Loucy (cell line): ENCODE results near the gene LEF1.

Source experiments
- H2AFZ ChIP-seq: fragments of 200-600 bp; sonication (generic); 2 replicates; pipeline ENCODE4 v1.6.0; 2016; ENCODE audit warnings: antibody characterized with exemption, mild to moderate bottlenecking, low read length, moderate library complexity
- H3F3A ChIP-seq: fragments of 200-600 bp; 2 replicates; pipeline ENCODE4 v1.6.0; 2016; ENCODE audit warnings: antibody characterized with exemption, low read depth, mild to moderate bottlenecking
- H3K27me3 ChIP-seq: fragments of 200-600 bp; sonication (generic); 2 replicates; pipeline ENCODE4 v1.6.1; 2014; ENCODE audit warnings: low read length, mild to moderate bottlenecking; ENCODE audit not compliant: insufficient read depth, poor library complexity, severe bottlenecking
- H3K36me3 ChIP-seq: fragments of 200-600 bp; sonication (generic); 2 replicates; pipeline ENCODE4 v1.6.1; 2016; ENCODE audit warnings: low read length; ENCODE audit not compliant: insufficient read depth
- H3K4me1 ChIP-seq: fragments of 200-600 bp; sonication (generic); 2 replicates; pipeline ENCODE4 v1.5.1; 2014; ENCODE audit warnings: low read length, mild to moderate bottlenecking; ENCODE audit not compliant: insufficient read depth, poor library complexity, severe bottlenecking
- H3K4me2 ChIP-seq: fragments of 200-600 bp; sonication (generic); 2 replicates; pipeline ENCODE4 v1.6.0; 2014; ENCODE audit warnings: antibody characterized with exemption, low read length, low read depth, mild to moderate bottlenecking; ENCODE audit not compliant: poor library complexity, severe bottlenecking
- H3K4me3 ChIP-seq: fragments of 200-600 bp; sonication (generic); 2 replicates; pipeline ENCODE4 v1.5.1; 2014; ENCODE audit warnings: low read length, mild to moderate bottlenecking, mixed read lengths; ENCODE audit not compliant: poor library complexity, severe bottlenecking
- H3K79me2 ChIP-seq: fragments of 200-600 bp; sonication (generic); 2 replicates; pipeline ENCODE4 v1.6.1; 2014; ENCODE audit warnings: low read length; ENCODE audit not compliant: insufficient read depth
- H3K9ac ChIP-seq: fragments of 200-600 bp; sonication (generic); 2 replicates; pipeline ENCODE4 v1.6.0; 2014; ENCODE audit warnings: mild to moderate bottlenecking, low read depth, low read length, moderate library complexity; ENCODE audit not compliant: poor library complexity, severe bottlenecking
- H3K9me2 ChIP-seq: fragments of 200-600 bp; sonication (generic); replicated peaks from 2 replicates; pipeline ENCODE4 v1.6.1; 2016; ENCODE audit warnings: low read depth, low read length, mixed read lengths
- H3K9me3 ChIP-seq: fragments of 200-600 bp; sonication (generic); 2 replicates; pipeline ENCODE4 v1.6.1; 2014; ENCODE audit warnings: mild to moderate bottlenecking, antibody characterized with exemption, low read length, low read depth; ENCODE audit not compliant: insufficient read depth
- H4K20me1 ChIP-seq: fragments of 200-600 bp; sonication (generic); 2 replicates; pipeline ENCODE4 v1.6.0; 2014; ENCODE audit warnings: antibody characterized with exemption, low read length, mild to moderate bottlenecking; ENCODE audit not compliant: insufficient read depth, poor library complexity, severe bottlenecking
- EZH2phosphoT487 ChIP-seq: fragments of 200-600 bp; IDR thresholded peaks from 2 replicates; pipeline ENCODE4 v1.6.1; 2018; ENCODE audit warnings: antibody characterized with exemption, mild to moderate bottlenecking, moderate library complexity, borderline replicate concordance
- TF ChIP-seq, protein P1 (sequence below): fragments of 200-600 bp; sonication (generic); conservative IDR thresholded peaks from 2 replicates; pipeline ENCODE4 v1.5.1; 2014; ENCODE audit warnings: mild to moderate bottlenecking, antibody characterized with exemption, low read length

Gene LEF1

GRCh38 chr4:108143515-108143914 is 25.2 kb downstream of the LEF1 start:
- Histone ChIP-seq H3K4me2 (peak overlapping the region; percentile 1), H3K36me3 (peaks cover 97% of the 10 kb centered on the region), H3K27me3 (no peaks in the 10 kb centered on the region), H3K4me1 (peaks cover 35% of the 10 kb centered on the region), H3F3A (no peaks in the 10 kb centered on the region), H3K9ac (no peak overlapping the region), H3K9me3 (no peaks in the 10 kb centered on the region), H3K4me3 (no peak overlapping the region), H3K9me2 (no peaks in the 10 kb centered on the region), H2AFZ (no peak overlapping the region), H3K79me2 (peaks cover 100% of the 10 kb centered on the region), H4K20me1 (peaks cover 100% of the 10 kb centered on the region)
- TF ChIP-seq, protein P1, sequence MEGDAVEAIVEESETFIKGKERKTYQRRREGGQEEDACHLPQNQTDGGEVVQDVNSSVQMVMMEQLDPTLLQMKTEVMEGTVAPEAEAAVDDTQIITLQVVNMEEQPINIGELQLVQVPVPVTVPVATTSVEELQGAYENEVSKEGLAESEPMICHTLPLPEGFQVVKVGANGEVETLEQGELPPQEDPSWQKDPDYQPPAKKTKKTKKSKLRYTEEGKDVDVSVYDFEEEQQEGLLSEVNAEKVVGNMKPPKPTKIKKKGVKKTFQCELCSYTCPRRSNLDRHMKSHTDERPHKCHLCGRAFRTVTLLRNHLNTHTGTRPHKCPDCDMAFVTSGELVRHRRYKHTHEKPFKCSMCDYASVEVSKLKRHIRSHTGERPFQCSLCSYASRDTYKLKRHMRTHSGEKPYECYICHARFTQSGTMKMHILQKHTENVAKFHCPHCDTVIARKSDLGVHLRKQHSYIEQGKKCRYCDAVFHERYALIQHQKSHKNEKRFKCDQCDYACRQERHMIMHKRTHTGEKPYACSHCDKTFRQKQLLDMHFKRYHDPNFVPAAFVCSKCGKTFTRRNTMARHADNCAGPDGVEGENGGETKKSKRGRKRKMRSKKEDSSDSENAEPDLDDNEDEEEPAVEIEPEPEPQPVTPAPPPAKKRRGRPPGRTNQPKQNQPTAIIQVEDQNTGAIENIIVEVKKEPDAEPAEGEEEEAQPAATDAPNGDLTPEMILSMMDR, result no peak
- no peak for TF ChIP-seq EZH2phosphoT487

- Histone ChIP-seq H3F3A (no peaks in the 10 kb centered on the region), H3K4me3 (no peak overlapping the region), H3K4me2 (no peak overlapping the region), H3K9me3 (no peaks in the 10 kb centered on the region), H3K79me2 (peaks cover 100% of the 10 kb centered on the region), H4K20me1 (peaks cover 100% of the 10 kb centered on the region), H3K9me2 (no peaks in the 10 kb centered on the region), H3K9ac (no peak overlapping the region), H3K27me3 (no peaks in the 10 kb centered on the region), H3K4me1 (peaks cover 29% of the 10 kb centered on the region), H2AFZ (no peak overlapping the region), H3K36me3 (peaks cover 97% of the 10 kb centered on the region)
- TF ChIP-seq, protein P1, result no peak
- TF ChIP-seq EZH2phosphoT487, result no peak
Measured at GRCh38 chr4:108142870-108143269, 25.9 kb downstream of the LEF1 start.

- Histone ChIP-seq H4K20me1 (peaks cover 100% of the 10 kb centered on the region), H3K9ac (no peak overlapping the region), H3K4me1 (peaks cover 23% of the 10 kb centered on the region), H3K9me3 (no peaks in the 10 kb centered on the region), H3K36me3 (peaks cover 93% of the 10 kb centered on the region), H3K9me2 (no peaks in the 10 kb centered on the region), H3K79me2 (peaks cover 100% of the 10 kb centered on the region), H3K4me2 (no peak overlapping the region), H3F3A (no peaks in the 10 kb centered on the region), H2AFZ (no peak overlapping the region), H3K4me3 (no peak overlapping the region), H3K27me3 (no peaks in the 10 kb centered on the region)
- TF ChIP-seq EZH2phosphoT487, result no peak
- TF ChIP-seq, protein P1, result no peak
Measured at GRCh38 chr4:108141213-108141950, 27.4 kb downstream of the LEF1 start.
